Stimulated activated CD8-positive, alpha-beta memory T cell treated with anti-CD3 and anti-CD28 coated beads, Interleukin-7, amount 100 ng/mL, for 1 hour (primary cell): ENCODE results near the gene MOCOS.
"Not testable (repeated sequence)": the region's sequence is repeated elsewhere in the genome, so short reads cannot be mapped to it uniquely, and the experiment has no call there.

Experiments used
- DNase-seq, 2 donors: peaks; one replicate each; pipeline ENCODE4 v3.0.0-alpha.2; 2020; ENCODE audit warnings: low read depth in 2 of 2

MOCOS gene

DNA sequence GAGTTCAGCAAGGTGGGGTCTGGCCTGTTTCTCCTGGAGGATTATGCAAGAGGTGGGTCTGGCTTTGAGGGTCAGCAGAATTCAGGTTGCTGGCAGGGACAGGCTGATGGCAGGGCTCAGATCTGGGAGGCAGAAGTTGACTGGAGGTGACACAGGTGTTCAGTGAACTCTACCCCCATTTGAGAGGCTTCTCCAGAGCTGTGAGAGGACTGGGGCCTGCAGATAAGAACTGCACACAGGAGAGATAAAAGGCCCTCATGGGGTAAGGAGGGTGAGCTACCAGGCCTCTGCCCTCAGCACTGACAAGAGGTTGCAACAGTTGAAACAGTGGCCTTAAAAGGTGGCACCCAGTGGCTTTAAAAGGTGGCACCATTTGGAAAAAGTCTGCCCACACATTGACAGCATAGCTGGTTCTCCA is 13.1 kb downstream of the MOCOS start:
- DNase-seq, result no peak

GRCh38 chr18:36201765-36202164 is 14.5 kb downstream of the MOCOS start:
- DNase-seq, result no peak

DNA sequence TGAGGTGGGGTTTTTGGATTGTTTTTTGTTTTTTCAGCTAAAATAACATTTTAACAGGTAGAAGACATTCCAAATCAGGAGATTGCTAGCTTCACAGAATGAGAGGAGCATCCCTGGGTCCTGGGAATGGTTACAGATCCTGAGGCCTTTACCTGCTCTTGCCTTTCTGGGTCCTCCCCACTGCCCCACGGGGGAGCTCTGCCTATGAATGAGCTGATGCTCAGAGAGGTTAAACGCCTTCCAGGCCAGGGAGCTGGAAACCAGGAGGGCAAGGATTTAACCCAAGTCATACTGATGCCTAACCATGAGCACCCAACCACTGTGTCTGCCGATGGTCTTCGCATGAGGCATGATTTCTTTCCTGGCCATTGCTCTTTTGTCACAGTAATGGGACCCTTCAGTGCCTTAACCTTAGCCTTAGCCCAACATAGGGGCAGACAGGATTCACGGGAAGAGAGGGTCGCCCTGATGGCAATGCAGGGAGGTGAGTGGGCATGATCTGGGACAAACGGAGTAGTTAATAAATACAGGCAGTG is 16.1 kb downstream of the MOCOS start:
- no peak for DNase-seq

DNA sequence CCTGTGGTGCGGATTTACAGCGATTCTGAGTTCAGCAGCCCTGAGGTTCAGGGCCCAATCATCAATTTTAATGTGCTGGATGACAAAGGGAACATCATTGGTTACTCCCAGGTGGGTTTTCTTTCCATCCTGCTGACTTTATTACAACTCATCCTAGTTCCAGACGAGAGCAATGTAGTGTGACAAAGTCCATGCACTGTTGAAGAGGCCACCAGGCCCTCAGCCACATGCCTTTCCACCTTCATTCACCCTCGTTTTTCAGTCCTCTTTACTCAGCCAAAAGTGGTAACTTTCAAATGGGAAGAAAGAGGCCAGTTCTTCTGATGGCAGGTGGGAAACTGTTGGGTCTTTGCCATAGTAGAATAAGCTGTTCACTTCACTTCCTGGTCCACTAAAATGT is 17.9 kb downstream of the MOCOS start:
- DNase-seq, result no peak

GRCh38 chr18:36207303-36207702 is 20.0 kb downstream of the MOCOS start:
- DNase-seq, result no peak

- not testable (repeated sequence) for DNase-seq
Observed at GRCh38 chr18:36207969-36208368, 20.7 kb downstream of the MOCOS start.

- DNase-seq, result no peak
Observed at GRCh38 chr18:36211612-36212065, 24.3 kb downstream of the MOCOS start.

DNA sequence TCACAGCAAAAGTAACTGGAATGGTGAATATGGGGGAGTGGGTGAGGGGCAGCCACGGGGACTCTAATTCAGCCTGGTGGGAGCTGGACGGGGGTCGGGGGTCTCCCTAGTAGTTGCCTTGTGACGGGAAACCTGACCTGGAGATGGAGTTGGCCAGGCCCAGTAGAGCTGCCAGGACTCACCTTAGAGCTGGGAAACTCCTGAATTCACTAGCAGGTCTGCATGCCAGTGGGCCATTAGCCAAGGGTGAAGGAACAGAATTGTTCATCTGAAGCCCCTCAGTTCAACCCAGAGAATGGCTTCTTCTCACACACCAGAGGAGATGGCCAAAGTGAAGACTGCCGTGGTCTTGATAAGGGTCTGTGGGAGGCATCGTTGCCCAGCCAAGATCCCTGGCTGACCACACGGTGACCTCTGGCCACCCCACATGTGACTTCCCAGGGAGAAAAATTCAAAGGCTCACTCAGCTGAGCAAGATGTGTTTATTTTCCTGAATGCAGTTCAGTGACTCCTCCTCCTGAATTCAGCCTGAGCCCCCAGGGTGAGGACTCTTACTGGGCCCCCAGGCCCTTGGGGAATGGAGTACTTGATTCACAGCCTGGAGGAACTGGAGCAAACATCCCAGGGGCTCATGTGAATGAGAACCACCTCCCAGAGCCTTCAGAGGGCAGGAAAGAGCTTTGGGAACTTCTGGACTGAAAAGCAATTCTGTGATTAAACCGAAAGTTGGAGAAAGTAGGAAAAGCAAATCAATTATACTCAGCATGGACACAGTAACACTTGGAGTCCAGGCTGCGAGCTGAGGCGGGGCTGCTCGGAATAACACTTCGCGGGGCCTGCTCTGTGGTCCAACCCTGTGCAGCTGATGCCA is 25.2 kb downstream of the MOCOS start:
- DNase-seq, result no peak

- DNase-seq, result no peak
Observed at GRCh38 chr18:36214811-36215210, 27.5 kb downstream of the MOCOS start.

GRCh38 chr18:36215577-36215976 is 28.3 kb downstream of the MOCOS start:
- no peak for DNase-seq

DNA sequence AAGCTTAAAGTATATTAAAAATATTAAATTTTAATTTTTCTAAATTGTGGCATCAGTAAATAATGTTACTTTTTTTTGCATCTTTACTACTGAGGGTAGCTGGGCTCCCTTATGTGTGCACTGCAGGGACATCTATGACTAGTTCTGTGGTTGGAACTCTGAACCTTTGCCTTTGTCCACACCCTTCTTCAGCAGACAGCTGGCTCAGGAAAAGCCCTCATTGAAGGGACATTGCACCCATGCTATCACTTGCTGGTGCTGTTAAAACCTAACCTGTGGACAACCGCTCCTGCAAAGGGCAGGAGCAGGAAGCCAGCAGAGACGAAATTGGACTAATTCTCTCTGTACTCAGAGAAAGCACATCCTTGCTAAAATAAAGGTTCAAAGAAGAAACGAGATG is 30.1 kb downstream of the MOCOS start:
- no peak for DNase-seq

GRCh38 chr18:36229188-36229587 is 41.9 kb downstream of the MOCOS start:
- no peak for DNase-seq

DNA sequence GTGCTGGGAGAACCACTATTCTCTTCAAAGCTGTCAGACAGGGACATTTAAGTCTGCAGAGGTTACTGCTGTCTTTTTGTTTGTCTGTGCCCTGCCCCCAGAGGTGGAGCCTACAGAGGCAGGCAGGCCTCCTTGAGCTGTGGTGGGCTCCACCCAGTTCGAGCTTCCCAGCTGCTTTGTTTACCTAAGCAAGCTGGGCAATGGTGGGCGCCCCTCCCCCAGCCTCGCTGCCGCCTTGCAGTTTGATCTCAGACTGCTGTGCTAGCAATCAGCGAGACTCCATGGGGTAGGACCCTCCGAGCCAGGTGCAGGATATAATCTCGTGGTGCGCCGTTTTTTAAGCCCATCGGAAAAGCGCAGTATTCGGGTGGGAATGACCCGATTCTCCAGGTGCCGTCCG is 53.2 kb downstream of the MOCOS start:
- not testable (repeated sequence) for DNase-seq

- no peak for DNase-seq
Observed at GRCh38 chr18:36241831-36242230, 54.5 kb downstream of the MOCOS start.

- no peak for DNase-seq
Observed at GRCh38 chr18:36247036-36247435, 59.7 kb downstream of the MOCOS start.

DNA sequence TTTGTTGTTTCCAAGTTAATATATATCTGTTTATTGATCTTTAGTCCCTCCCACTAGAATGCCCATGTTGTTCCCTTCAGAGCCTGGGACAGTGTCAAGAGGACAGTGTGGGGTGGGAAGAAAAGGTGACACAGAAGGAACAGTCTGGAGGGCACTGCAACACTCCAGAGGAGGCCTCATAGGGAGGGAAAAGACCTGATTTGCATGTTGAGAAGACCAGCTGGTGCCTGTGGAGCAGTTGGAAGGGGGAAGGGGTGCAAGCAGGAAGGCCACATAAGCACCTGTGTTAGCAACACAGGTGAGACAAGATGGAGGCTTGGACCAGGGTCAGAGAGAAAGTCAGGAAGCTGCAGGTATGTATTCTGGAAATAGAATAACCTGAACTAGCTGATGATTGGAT is 62.1 kb downstream of the MOCOS start:
- DNase-seq, result no peak

DNA sequence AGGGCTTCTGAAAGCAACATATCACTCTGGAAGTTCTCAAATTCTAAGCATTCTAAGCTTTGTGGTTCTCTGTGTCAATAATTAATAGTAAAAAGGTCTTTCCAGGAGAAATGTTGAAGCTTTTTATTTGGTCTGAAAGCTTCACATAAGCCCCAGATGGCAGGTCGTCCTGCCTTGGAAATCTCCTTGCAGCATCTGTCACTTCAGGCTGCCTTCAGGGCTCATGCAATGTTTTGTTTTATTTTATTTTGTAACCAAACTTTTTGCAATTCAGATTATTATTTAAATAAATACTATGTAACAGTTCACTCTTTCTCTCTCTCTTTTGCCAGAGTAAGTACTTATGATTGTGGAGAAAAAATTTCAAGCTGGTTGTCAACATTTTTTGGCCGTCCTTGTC is 63.5 kb downstream of the MOCOS start:
- DNase-seq, result no peak

DNA sequence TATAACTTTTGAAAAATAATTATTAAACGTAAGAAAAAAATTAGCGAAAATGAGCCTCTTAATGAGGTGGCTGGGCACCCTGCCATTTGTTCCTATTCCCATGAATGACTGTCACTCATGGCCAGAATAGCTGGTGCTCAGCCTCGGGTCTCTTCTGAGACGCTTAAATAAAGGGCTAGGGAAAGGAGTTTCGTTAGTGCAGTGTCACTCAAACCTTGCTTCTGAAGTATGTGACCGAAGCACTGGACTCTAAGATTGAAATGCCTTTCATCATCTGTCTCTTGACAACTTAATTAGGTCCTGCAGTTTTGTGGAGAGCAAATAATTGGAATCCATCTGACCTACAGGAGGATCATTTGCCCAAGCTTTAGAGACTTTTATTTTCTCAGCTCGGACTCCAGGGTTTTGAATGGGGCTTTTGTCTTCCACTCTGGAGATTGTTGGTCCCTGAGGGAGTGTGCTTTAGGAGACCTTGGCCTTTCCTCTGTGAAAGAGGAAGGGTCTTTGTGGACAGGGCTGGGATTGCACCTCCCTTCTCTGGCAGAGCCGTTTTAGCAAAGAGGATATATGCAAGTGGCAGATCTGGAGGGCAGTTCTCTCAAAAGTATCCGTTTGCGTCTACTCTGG is 67.9 kb downstream of the MOCOS start:
- DNase-seq, result no peak

GRCh38 chr18:36256094-36256493 is 68.8 kb downstream of the MOCOS start:
- DNase-seq, result no peak

- no peak for DNase-seq
Observed at GRCh38 chr18:36262971-36263370, 75.7 kb downstream of the MOCOS start.

- DNase-seq, result no peak
Observed at GRCh38 chr18:36264283-36264682, 77.0 kb downstream of the MOCOS start.

DNA sequence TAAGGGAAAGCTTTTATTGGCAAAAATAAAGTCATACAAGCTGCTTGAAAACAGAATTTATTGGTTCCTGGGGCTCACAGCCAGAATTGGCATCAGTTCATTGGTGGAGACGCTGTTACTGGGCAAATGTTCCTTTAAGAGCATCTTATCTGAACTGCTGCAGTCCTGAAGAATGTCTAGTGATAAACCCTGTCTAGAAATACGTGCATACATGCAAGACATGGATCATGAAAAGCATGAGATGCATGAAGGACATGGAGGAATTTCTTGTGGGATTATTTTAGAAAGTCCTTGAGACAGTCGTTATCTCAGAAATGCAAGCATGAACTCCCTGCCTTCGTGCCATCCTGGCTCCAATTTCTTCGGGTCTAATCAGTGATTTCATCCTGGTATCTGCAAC is 77.7 kb downstream of the MOCOS start:
- no peak for DNase-seq

DNA sequence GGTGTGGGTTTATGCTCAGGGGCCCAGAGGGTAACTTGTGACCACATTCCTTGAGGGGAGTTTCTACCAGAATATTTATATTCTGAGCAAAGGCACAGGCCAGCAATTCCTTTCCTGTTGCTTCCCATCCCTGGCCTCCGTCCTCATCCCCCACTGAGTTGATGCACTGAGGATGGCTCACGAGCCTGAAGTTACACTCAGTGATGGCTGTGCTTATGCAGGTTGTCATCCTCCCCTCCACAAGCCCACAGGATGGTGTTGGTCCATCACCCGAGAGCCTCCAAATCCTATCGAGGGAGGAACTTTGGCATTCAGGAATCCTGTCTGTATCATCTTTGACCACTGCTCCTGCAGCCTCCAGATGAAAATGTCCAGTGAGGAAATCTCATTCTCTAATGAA is 81.9 kb downstream of the MOCOS start:
- DNase-seq, result no peak
